Glutamatergic neuron (in vitro differentiated cells): ENCODE measurements around the gene FADS6. TPM values are rescaled to one million over a fixed set of nuclear protein-coding genes. Genes with fewer than 3 reads are reported as not detected.

Experiments used
- DNase-seq: peaks from one replicate; pipeline ENCODE4 v3.0.0; 2022
- H3K27ac Mint-ChIP-seq: one replicate; pipeline ENCODE4 v1.8.0; 2020; ENCODE audit warnings: mild to moderate bottlenecking, mixed read lengths, inconsistent platforms; ENCODE audit not compliant: unreplicated experiment
- H3K27me3 Mint-ChIP-seq: one replicate; pipeline ENCODE4 v1.8.0; 2020; ENCODE audit warnings: mild to moderate bottlenecking, moderate library complexity, mixed read lengths, inconsistent platforms; ENCODE audit not compliant: unreplicated experiment
- H3K36me3 Mint-ChIP-seq: one replicate; pipeline ENCODE4 v1.8.0; 2020; ENCODE audit warnings: mild to moderate bottlenecking, mixed read lengths, inconsistent platforms; ENCODE audit not compliant: unreplicated experiment
- H3K4me1 Mint-ChIP-seq: one replicate; pipeline ENCODE4 v1.8.0; 2020; ENCODE audit warnings: mild to moderate bottlenecking, low read depth, mixed read lengths, inconsistent platforms; ENCODE audit not compliant: unreplicated experiment
- H3K4me3 Mint-ChIP-seq: one replicate; pipeline ENCODE4 v1.8.0; 2020; ENCODE audit warnings: mild to moderate bottlenecking, mixed read lengths, inconsistent platforms; ENCODE audit not compliant: unreplicated experiment
- H3K9me3 Mint-ChIP-seq: one replicate; pipeline ENCODE4 v1.8.0; 2020; ENCODE audit warnings: mild to moderate bottlenecking, moderate library complexity, mixed read lengths, inconsistent platforms; ENCODE audit not compliant: unreplicated experiment
- total RNA-seq: library from RNA; stranded (reverse); fragmentation: NEBNext Ultra II Directional; extraction: Animal tissue kit (Norgen Biotek cat#: 25700); gene quantifications from one replicate; pipeline ENCODE4 v1.2.1, GENCODE V29; 2021; ENCODE audit not compliant: unreplicated experiment
- TF ChIP-seq, protein P1 (sequence below): fragments of 200-600 bp; sonication (generic); IDR thresholded peaks from one replicate; pipeline ENCODE4 v1.5.0; 2021; ENCODE audit not compliant: partially characterized antibody, unreplicated experiment

The FADS6 gene
- total RNA-seq, 1 donor from 2014 or later = not detected

DNA sequence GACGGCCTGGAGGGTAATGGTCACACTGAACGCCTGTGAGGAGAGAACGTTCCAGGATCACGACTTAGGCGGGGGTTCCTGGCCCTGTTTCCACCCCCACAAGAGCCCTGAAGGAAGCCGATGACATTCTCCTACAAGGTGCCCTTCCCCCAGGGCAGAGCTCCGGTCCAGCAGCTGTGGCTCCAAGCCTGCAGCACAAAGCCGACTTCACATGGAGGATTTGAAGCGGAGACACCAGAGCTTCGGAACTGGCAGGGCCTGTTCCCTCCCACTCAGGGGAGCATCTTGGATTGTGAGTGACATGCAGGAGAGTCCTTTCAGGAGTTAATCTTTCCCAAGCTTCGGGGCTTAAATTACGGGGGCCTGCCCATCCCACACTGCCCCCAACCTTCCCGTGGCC, 5.0 kb downstream of the FADS6 start:
- H3K9me3 Mint-ChIP-seq = peaks cover 4% of the 10 kb centered on the region
- TF ChIP-seq, protein P1, sequence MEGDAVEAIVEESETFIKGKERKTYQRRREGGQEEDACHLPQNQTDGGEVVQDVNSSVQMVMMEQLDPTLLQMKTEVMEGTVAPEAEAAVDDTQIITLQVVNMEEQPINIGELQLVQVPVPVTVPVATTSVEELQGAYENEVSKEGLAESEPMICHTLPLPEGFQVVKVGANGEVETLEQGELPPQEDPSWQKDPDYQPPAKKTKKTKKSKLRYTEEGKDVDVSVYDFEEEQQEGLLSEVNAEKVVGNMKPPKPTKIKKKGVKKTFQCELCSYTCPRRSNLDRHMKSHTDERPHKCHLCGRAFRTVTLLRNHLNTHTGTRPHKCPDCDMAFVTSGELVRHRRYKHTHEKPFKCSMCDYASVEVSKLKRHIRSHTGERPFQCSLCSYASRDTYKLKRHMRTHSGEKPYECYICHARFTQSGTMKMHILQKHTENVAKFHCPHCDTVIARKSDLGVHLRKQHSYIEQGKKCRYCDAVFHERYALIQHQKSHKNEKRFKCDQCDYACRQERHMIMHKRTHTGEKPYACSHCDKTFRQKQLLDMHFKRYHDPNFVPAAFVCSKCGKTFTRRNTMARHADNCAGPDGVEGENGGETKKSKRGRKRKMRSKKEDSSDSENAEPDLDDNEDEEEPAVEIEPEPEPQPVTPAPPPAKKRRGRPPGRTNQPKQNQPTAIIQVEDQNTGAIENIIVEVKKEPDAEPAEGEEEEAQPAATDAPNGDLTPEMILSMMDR = no peak
- peaks cover 8% of the 10 kb centered on the region for H3K27me3 Mint-ChIP-seq
- no peak overlapping the region for H3K4me3 Mint-ChIP-seq
- H3K4me1 Mint-ChIP-seq = no peaks in the 10 kb centered on the region
- no peak for DNase-seq
- H3K27ac Mint-ChIP-seq = no peak overlapping the region
- no peaks in the 10 kb centered on the region for H3K36me3 Mint-ChIP-seq

DNA sequence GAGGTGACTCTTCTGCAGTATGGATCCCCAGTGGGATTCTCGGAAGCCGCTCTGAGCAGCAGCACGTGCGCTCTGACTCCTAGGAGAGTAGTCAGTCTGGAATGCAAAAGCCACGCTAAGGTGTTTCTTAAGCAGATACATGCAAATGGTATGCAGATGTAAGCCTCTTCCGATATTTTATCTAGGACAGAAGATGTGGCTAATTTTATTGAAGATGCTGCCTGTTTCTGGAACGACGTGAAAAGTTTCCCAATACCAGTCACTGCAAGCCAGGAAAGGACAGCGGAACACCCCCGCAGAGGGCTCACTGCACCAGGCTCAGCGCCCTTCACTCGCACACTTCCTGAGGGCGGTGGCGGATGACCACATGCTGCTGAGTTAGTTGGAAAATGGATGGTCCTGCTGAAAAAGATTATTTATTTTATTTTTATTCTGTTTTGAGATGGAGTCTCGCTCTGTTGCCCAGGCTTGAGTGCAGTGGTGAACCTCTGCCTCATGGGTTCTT, 10.1 kb downstream of the FADS6 start:
- Mint-ChIP-seq H3K27me3 (peaks cover 7% of the 10 kb centered on the region), H3K36me3 (no peaks in the 10 kb centered on the region), H3K4me1 (no peaks in the 10 kb centered on the region), H3K4me3 (no peak overlapping the region), H3K27ac (no peak overlapping the region), H3K9me3 (peaks cover 5% of the 10 kb centered on the region)
- TF ChIP-seq, protein P1 = no peak
- DNase-seq = no peak

DNA sequence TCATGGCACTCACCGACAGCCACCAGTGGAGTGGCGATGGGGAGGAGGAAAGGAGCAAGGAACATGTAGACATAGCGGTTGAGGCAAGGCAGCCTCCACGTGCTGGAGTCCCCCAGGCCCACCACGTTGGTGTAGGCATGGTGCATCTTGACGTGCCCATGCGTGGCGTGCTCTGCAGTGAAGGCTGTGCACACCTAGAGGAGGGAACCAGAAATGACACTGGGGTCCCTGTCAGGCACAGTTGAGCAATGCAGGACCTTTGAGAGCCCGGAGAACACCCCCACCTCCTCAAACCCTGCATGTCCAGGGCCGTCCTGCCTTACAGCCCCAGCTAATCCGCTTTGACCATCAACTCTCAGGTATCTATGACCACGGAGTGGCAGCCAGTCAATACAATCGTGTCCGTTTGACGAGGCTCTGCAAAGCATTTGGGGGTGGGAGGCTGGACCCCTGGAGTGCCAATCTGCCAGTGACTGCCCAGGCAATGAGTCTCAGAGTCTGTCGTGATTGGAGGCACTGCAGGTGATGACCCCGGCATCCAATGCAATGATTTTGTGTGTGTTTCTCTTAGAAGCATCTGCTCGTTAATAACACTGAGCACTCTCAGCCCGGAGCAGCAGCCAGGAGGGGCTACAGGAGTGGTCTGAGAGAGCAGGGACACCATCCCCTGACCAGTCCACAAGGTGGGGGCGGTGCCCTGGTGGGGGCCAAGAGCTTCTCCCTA, 10.8 kb downstream of the FADS6 start:
- TF ChIP-seq, protein P1 = no peak
- no peaks in the 10 kb centered on the region for H3K36me3 Mint-ChIP-seq
- peaks cover 7% of the 10 kb centered on the region for H3K27me3 Mint-ChIP-seq
- H3K4me3 Mint-ChIP-seq = no peak overlapping the region
- H3K27ac Mint-ChIP-seq = no peak overlapping the region
- DNase-seq = no peak
- H3K4me1 Mint-ChIP-seq = no peaks in the 10 kb centered on the region
- peaks cover 5% of the 10 kb centered on the region for H3K9me3 Mint-ChIP-seq

DNA sequence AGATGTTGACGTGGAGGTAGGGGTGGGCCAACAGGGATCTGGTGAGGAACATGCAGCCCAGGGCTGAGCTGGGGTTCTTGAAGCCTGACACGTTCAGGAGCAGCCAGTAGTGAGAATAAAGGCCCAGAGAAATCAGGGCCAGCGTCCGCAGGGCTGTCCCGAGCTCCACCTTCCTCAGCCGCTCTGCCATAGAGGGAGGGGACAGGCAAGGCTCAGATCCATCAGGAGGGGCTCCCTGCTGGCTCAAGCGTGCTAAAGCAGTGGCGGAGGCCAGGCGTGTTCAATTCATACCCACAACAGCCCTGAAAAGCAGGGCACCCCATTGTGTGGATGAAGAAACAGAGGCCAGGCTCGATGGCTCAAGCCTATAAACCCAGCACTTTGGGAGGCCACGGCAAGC, 12.4 kb downstream of the FADS6 start:
- peaks cover 5% of the 10 kb centered on the region for H3K27me3 Mint-ChIP-seq
- DNase-seq = no peak
- H3K36me3 Mint-ChIP-seq = no peaks in the 10 kb centered on the region
- no peak overlapping the region for H3K4me3 Mint-ChIP-seq
- H3K4me1 Mint-ChIP-seq = no peaks in the 10 kb centered on the region
- TF ChIP-seq, protein P1 = no peak
- H3K27ac Mint-ChIP-seq = no peak overlapping the region
- H3K9me3 Mint-ChIP-seq = peaks cover 4% of the 10 kb centered on the region

DNA sequence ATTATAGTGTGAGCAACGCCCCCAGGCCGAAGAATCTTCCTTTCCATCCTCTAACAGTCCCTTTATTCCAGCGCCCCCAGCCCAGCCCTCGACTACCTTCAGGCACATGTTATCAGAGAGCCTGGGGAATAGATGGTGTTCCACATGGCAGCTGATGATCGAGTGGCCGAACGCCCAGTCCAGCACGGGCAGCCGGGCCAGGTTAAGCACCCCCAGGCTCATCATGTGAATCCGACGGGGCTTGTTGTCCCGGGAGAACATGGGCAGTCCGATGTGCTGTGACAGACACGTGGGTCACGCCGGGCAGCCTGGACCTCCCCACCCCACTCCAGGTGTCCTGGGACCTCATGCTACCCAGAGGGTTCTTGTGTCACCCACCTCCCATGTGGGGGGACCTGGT, 14.1 kb downstream of the FADS6 start:
- Mint-ChIP-seq H3K4me3 (no peak overlapping the region), H3K4me1 (no peaks in the 10 kb centered on the region), H3K27me3 (peaks cover 7% of the 10 kb centered on the region), H3K9me3 (peaks cover 4% of the 10 kb centered on the region), H3K36me3 (no peaks in the 10 kb centered on the region), H3K27ac (no peak overlapping the region)
- TF ChIP-seq, protein P1 = no peak
- no peak for DNase-seq
